GM21737 (cell line): ENCODE measurements around the gene MST1R.

ENCODE experiments used
- ATAC-seq: cut with Tn5 transposase; IDR thresholded peaks from one replicate; pipeline ENCODE4 v1.9.1; 2021; ENCODE audit warnings: mild to moderate bottlenecking, moderate library complexity; ENCODE audit not compliant: unreplicated experiment

The MST1R gene

GRCh38 chr3:49841806-49842205 lies 61.9 kb downstream of the MST1R start:
- no peak for ATAC-seq

GRCh38 chr3:49841126-49841696 lies 62.5 kb downstream of the MST1R start:
- ATAC-seq, result no peak

GRCh38 chr3:49840388-49840787 lies 63.3 kb downstream of the MST1R start:
- ATAC-seq, result no peak

GRCh38 chr3:49839193-49839809 lies 64.4 kb downstream of the MST1R start:
- ATAC-seq, result no peak
